ENCODE data around the gene PAXX. TPM values are rescaled to one million over a fixed set of nuclear protein-coding genes. Genes with fewer than 3 reads are reported as not detected.
A peak's percentile ranks its signal among the peaks of the same experiment; 100 is the strongest.

Gene PAXX
- total RNA-seq, 1 donor from 2014 or later: 72.6 TPM

- H3K9me3 Mint-ChIP-seq: no peaks in the 10 kb centered on the region
- H3K36me3 Mint-ChIP-seq (ENCODE audit: low read depth): no peaks in the 10 kb centered on the region
- H3K27ac Mint-ChIP-seq: no peak overlapping the region
- H3K27me3 Mint-ChIP-seq (ENCODE audit: low read depth): peaks cover 21% of the 10 kb centered on the region
- no peaks in the 10 kb centered on the region for H3K4me1 Mint-ChIP-seq (ENCODE audit: low read depth)
- no peak for DNase-seq (ENCODE audit: low spot score)
- intact Hi-C loops (cut with micrococcal nuclease): no loop called here
- no peak overlapping the region for H3K4me3 Mint-ChIP-seq (ENCODE audit: low read depth)
These were observed 9.1 kb upstream of the PAXX start for GRCh38 chr9:136983167-136983566.

GRCh38 chr9:136983656-136984314, 8.4 kb upstream of the PAXX start:
- no peaks in the 10 kb centered on the region for H3K9me3 Mint-ChIP-seq
- no peak overlapping the region for H3K4me3 Mint-ChIP-seq (ENCODE audit: low read depth)
- H3K27ac Mint-ChIP-seq: no peak overlapping the region
- no peak for DNase-seq (ENCODE audit: low spot score)
- H3K36me3 Mint-ChIP-seq (ENCODE audit: low read depth): no peaks in the 10 kb centered on the region
- H3K27me3 Mint-ChIP-seq (ENCODE audit: low read depth): peaks cover 21% of the 10 kb centered on the region
- intact Hi-C loops (cut with micrococcal nuclease): no loop called here
- H3K4me1 Mint-ChIP-seq (ENCODE audit: low read depth): no peaks in the 10 kb centered on the region

- Mint-ChIP-seq H3K4me1 (ENCODE audit: low read depth) (no peaks in the 10 kb centered on the region), H3K36me3 (ENCODE audit: low read depth) (no peaks in the 10 kb centered on the region), H3K4me3 (ENCODE audit: low read depth) (no peak overlapping the region), H3K9me3 (no peaks in the 10 kb centered on the region), H3K27ac (no peak overlapping the region), H3K27me3 (ENCODE audit: low read depth) (peaks cover 24% of the 10 kb centered on the region)
- DNase-seq (ENCODE audit: low spot score): no peak
- intact Hi-C loops (cut with micrococcal nuclease): no loop called here
These were observed 7.7 kb upstream of the PAXX start for GRCh38 chr9:136984464-136985026.

GRCh38 chr9:136985027-136985602, 7.1 kb upstream of the PAXX start:
- H3K36me3 Mint-ChIP-seq (ENCODE audit: low read depth): no peaks in the 10 kb centered on the region
- no peak overlapping the region for H3K4me3 Mint-ChIP-seq (ENCODE audit: low read depth)
- intact Hi-C loops (cut with micrococcal nuclease): no loop called here
- H3K4me1 Mint-ChIP-seq (ENCODE audit: low read depth): no peaks in the 10 kb centered on the region
- no peaks in the 10 kb centered on the region for H3K9me3 Mint-ChIP-seq
- peaks cover 28% of the 10 kb centered on the region for H3K27me3 Mint-ChIP-seq (ENCODE audit: low read depth)
- H3K27ac Mint-ChIP-seq: no peak overlapping the region
- DNase-seq (ENCODE audit: low spot score): no peak

GRCh38 chr9:136985853-136986252, 6.4 kb upstream of the PAXX start:
- intact Hi-C loops (cut with micrococcal nuclease): no loop called here
- H3K36me3 Mint-ChIP-seq (ENCODE audit: low read depth): no peaks in the 10 kb centered on the region
- no peak for DNase-seq (ENCODE audit: low spot score)
- H3K27ac Mint-ChIP-seq: no peak overlapping the region
- H3K9me3 Mint-ChIP-seq: no peaks in the 10 kb centered on the region
- H3K27me3 Mint-ChIP-seq (ENCODE audit: low read depth): peaks cover 30% of the 10 kb centered on the region
- no peaks in the 10 kb centered on the region for H3K4me1 Mint-ChIP-seq (ENCODE audit: low read depth)
- H3K4me3 Mint-ChIP-seq (ENCODE audit: low read depth): no peak overlapping the region

GRCh38 chr9:136988872-136989271, 3.4 kb upstream of the PAXX start:
- H3K4me3 Mint-ChIP-seq (ENCODE audit: low read depth): no peak overlapping the region
- H3K27me3 Mint-ChIP-seq (ENCODE audit: low read depth): peaks cover 28% of the 10 kb centered on the region
- no peaks in the 10 kb centered on the region for H3K9me3 Mint-ChIP-seq
- peaks cover 8% of the 10 kb centered on the region for H3K36me3 Mint-ChIP-seq (ENCODE audit: low read depth)
- intact Hi-C loops (cut with micrococcal nuclease): no loop called here
- no peak overlapping the region for H3K27ac Mint-ChIP-seq
- no peak for DNase-seq (ENCODE audit: low spot score)
- peaks cover 8% of the 10 kb centered on the region for H3K4me1 Mint-ChIP-seq (ENCODE audit: low read depth)

GRCh38 chr9:136990242-136990911, 1.8 kb upstream of the PAXX start:
- peaks cover 24% of the 10 kb centered on the region for H3K27me3 Mint-ChIP-seq (ENCODE audit: low read depth)
- peak overlapping the region; percentile 67 for H3K27ac Mint-ChIP-seq
- H3K36me3 Mint-ChIP-seq (ENCODE audit: low read depth): peaks cover 10% of the 10 kb centered on the region
- no peak for DNase-seq (ENCODE audit: low spot score)
- H3K4me3 Mint-ChIP-seq (ENCODE audit: low read depth): peak overlapping the region; percentile 78
- H3K9me3 Mint-ChIP-seq: no peaks in the 10 kb centered on the region
- H3K4me1 Mint-ChIP-seq (ENCODE audit: low read depth): peaks cover 8% of the 10 kb centered on the region
- intact Hi-C loops (cut with micrococcal nuclease): loop anchor here (5.0 kb wide), 1 partner anchor 37 kb away; the partner anchor contains the start of gene ABCA2

- intact Hi-C loops (cut with micrococcal nuclease): loop anchor here (1.0 to 5.0 kb wide), 3 partner anchors 34 to 202 kb away; partner anchors contain the start of genes ABCA2 and TMEM141
- DNase-seq (ENCODE audit: low spot score): no peak
- H3K27ac Mint-ChIP-seq: peak overlapping the region; percentile 77
- peaks cover 10% of the 10 kb centered on the region for H3K36me3 Mint-ChIP-seq (ENCODE audit: low read depth)
- peak overlapping the region; percentile 83 for H3K4me3 Mint-ChIP-seq (ENCODE audit: low read depth)
- H3K9me3 Mint-ChIP-seq: no peaks in the 10 kb centered on the region
- peaks cover 12% of the 10 kb centered on the region for H3K27me3 Mint-ChIP-seq (ENCODE audit: low read depth)
- peaks cover 14% of the 10 kb centered on the region for H3K4me1 Mint-ChIP-seq (ENCODE audit: low read depth)
These were observed 672 bp downstream of the PAXX start for GRCh38 chr9:136992819-136993369.

GRCh38 chr9:136994180-136994887, 2.1 kb downstream of the PAXX start:
- H3K4me3 Mint-ChIP-seq (ENCODE audit: low read depth): peak overlapping the region; percentile 83
- no peak overlapping the region for H3K27ac Mint-ChIP-seq
- peaks cover 22% of the 10 kb centered on the region for H3K4me1 Mint-ChIP-seq (ENCODE audit: low read depth)
- peaks cover 10% of the 10 kb centered on the region for H3K36me3 Mint-ChIP-seq (ENCODE audit: low read depth)
- no peaks in the 10 kb centered on the region for H3K9me3 Mint-ChIP-seq
- intact Hi-C loops (cut with micrococcal nuclease): loop anchor here (5.0 kb wide), 1 partner anchor 33 kb away; the partner anchor contains the start of gene ABCA2
- H3K27me3 Mint-ChIP-seq (ENCODE audit: low read depth): peaks cover 8% of the 10 kb centered on the region
- no peak for DNase-seq (ENCODE audit: low spot score)

GRCh38 chr9:136994888-136995230, 2.6 kb downstream of the PAXX start:
- peaks cover 3% of the 10 kb centered on the region for H3K27me3 Mint-ChIP-seq (ENCODE audit: low read depth)
- no peaks in the 10 kb centered on the region for H3K9me3 Mint-ChIP-seq
- H3K36me3 Mint-ChIP-seq (ENCODE audit: low read depth): peaks cover 10% of the 10 kb centered on the region
- H3K27ac Mint-ChIP-seq: no peak overlapping the region
- no peak overlapping the region for H3K4me3 Mint-ChIP-seq (ENCODE audit: low read depth)
- intact Hi-C loops (cut with micrococcal nuclease): loop anchor here (5.0 kb wide), 1 partner anchor 32 kb away; the partner anchor contains the start of gene ABCA2
- DNase-seq (ENCODE audit: low spot score): no peak
- H3K4me1 Mint-ChIP-seq (ENCODE audit: low read depth): peaks cover 22% of the 10 kb centered on the region

GRCh38 chr9:136995362-136995761, 3.1 kb downstream of the PAXX start:
- Mint-ChIP-seq H3K27me3 (ENCODE audit: low read depth) (no peaks in the 10 kb centered on the region), H3K4me1 (ENCODE audit: low read depth) (peaks cover 27% of the 10 kb centered on the region), H3K9me3 (no peaks in the 10 kb centered on the region), H3K36me3 (ENCODE audit: low read depth) (peaks cover 10% of the 10 kb centered on the region), H3K27ac (no peak overlapping the region), H3K4me3 (ENCODE audit: low read depth) (no peak overlapping the region)
- intact Hi-C loops (cut with micrococcal nuclease): no loop called here
- no peak for DNase-seq (ENCODE audit: low spot score)

GRCh38 chr9:136995772-136996311, 3.6 kb downstream of the PAXX start:
- no peak for DNase-seq (ENCODE audit: low spot score)
- Mint-ChIP-seq H3K27ac (no peak overlapping the region), H3K9me3 (no peaks in the 10 kb centered on the region), H3K27me3 (ENCODE audit: low read depth) (no peaks in the 10 kb centered on the region), H3K36me3 (ENCODE audit: low read depth) (peaks cover 10% of the 10 kb centered on the region), H3K4me1 (ENCODE audit: low read depth) (peaks cover 31% of the 10 kb centered on the region), H3K4me3 (ENCODE audit: low read depth) (no peak overlapping the region)
- intact Hi-C loops (cut with micrococcal nuclease): no loop called here
